Loucy (cell line): Measurements from ENCODE around the gene IP6K2.

Source experiments
- H2AFZ ChIP-seq: fragments of 200-600 bp; sonication (generic); 2 replicates; pipeline ENCODE4 v1.6.0; 2016; ENCODE audit warnings: antibody characterized with exemption, mild to moderate bottlenecking, low read length, moderate library complexity
- H3F3A ChIP-seq: fragments of 200-600 bp; 2 replicates; pipeline ENCODE4 v1.6.0; 2016; ENCODE audit warnings: antibody characterized with exemption, low read depth, mild to moderate bottlenecking
- H3K27me3 ChIP-seq: fragments of 200-600 bp; sonication (generic); 2 replicates; pipeline ENCODE4 v1.6.1; 2014; ENCODE audit warnings: low read length, mild to moderate bottlenecking; ENCODE audit not compliant: insufficient read depth, poor library complexity, severe bottlenecking
- H3K36me3 ChIP-seq: fragments of 200-600 bp; sonication (generic); 2 replicates; pipeline ENCODE4 v1.6.1; 2016; ENCODE audit warnings: low read length; ENCODE audit not compliant: insufficient read depth
- H3K4me1 ChIP-seq: fragments of 200-600 bp; sonication (generic); 2 replicates; pipeline ENCODE4 v1.5.1; 2014; ENCODE audit warnings: low read length, mild to moderate bottlenecking; ENCODE audit not compliant: insufficient read depth, poor library complexity, severe bottlenecking
- H3K4me2 ChIP-seq: fragments of 200-600 bp; sonication (generic); 2 replicates; pipeline ENCODE4 v1.6.0; 2014; ENCODE audit warnings: antibody characterized with exemption, low read length, low read depth, mild to moderate bottlenecking; ENCODE audit not compliant: poor library complexity, severe bottlenecking
- H3K4me3 ChIP-seq: fragments of 200-600 bp; sonication (generic); 2 replicates; pipeline ENCODE4 v1.5.1; 2014; ENCODE audit warnings: low read length, mild to moderate bottlenecking, mixed read lengths; ENCODE audit not compliant: poor library complexity, severe bottlenecking
- H3K79me2 ChIP-seq: fragments of 200-600 bp; sonication (generic); 2 replicates; pipeline ENCODE4 v1.6.1; 2014; ENCODE audit warnings: low read length; ENCODE audit not compliant: insufficient read depth
- H3K9ac ChIP-seq: fragments of 200-600 bp; sonication (generic); 2 replicates; pipeline ENCODE4 v1.6.0; 2014; ENCODE audit warnings: mild to moderate bottlenecking, low read depth, low read length, moderate library complexity; ENCODE audit not compliant: poor library complexity, severe bottlenecking
- H3K9me2 ChIP-seq: fragments of 200-600 bp; sonication (generic); replicated peaks from 2 replicates; pipeline ENCODE4 v1.6.1; 2016; ENCODE audit warnings: low read depth, low read length, mixed read lengths
- H3K9me3 ChIP-seq: fragments of 200-600 bp; sonication (generic); 2 replicates; pipeline ENCODE4 v1.6.1; 2014; ENCODE audit warnings: mild to moderate bottlenecking, antibody characterized with exemption, low read length, low read depth; ENCODE audit not compliant: insufficient read depth
- H4K20me1 ChIP-seq: fragments of 200-600 bp; sonication (generic); 2 replicates; pipeline ENCODE4 v1.6.0; 2014; ENCODE audit warnings: antibody characterized with exemption, low read length, mild to moderate bottlenecking; ENCODE audit not compliant: insufficient read depth, poor library complexity, severe bottlenecking
- CTCF ChIP-seq: fragments of 200-600 bp; sonication (generic); conservative IDR thresholded peaks from 2 replicates; pipeline ENCODE4 v1.5.1; 2014; ENCODE audit warnings: mild to moderate bottlenecking, antibody characterized with exemption, low read length
- EZH2phosphoT487 ChIP-seq: fragments of 200-600 bp; IDR thresholded peaks from 2 replicates; pipeline ENCODE4 v1.6.1; 2018; ENCODE audit warnings: antibody characterized with exemption, mild to moderate bottlenecking, moderate library complexity, borderline replicate concordance

Gene IP6K2

GRCh38 chr3:48674505-48674904 lies 42.5 kb downstream of the IP6K2 start:
- H3K9ac ChIP-seq: no peak overlapping the region
- H3K4me2 ChIP-seq: no peak overlapping the region
- H3K36me3 ChIP-seq: peaks cover 13% of the 10 kb centered on the region; the same call in 1 of the 2 replicates
- no peaks in the 10 kb centered on the region for H3K9me3 ChIP-seq
- no peaks in the 10 kb centered on the region for H3K4me1 ChIP-seq
- H3K27me3 ChIP-seq: no peaks in the 10 kb centered on the region
- H3K79me2 ChIP-seq: no peaks in the 10 kb centered on the region
- no peaks in the 10 kb centered on the region for H3K9me2 ChIP-seq
- TF ChIP-seq CTCF: no peak
- TF ChIP-seq EZH2phosphoT487: no peak
- no peaks in the 10 kb centered on the region for H3F3A ChIP-seq
- no peak overlapping the region for H2AFZ ChIP-seq
- H3K4me3 ChIP-seq: no peak overlapping the region
- no peaks in the 10 kb centered on the region for H4K20me1 ChIP-seq

- H3K9me2 ChIP-seq: no peaks in the 10 kb centered on the region
- no peaks in the 10 kb centered on the region for H3K27me3 ChIP-seq
- no peak overlapping the region for H3K4me2 ChIP-seq
- H3K9me3 ChIP-seq: no peaks in the 10 kb centered on the region
- H4K20me1 ChIP-seq: no peaks in the 10 kb centered on the region
- H3F3A ChIP-seq: no peaks in the 10 kb centered on the region
- TF ChIP-seq EZH2phosphoT487: no peak
- no peak for TF ChIP-seq CTCF
- H2AFZ ChIP-seq: no peak overlapping the region
- no peaks in the 10 kb centered on the region for H3K79me2 ChIP-seq
- peaks cover 4% of the 10 kb centered on the region; the same call in 1 of the 2 replicates for H3K36me3 ChIP-seq
- no peak overlapping the region for H3K9ac ChIP-seq
- no peaks in the 10 kb centered on the region for H3K4me1 ChIP-seq
- no peak overlapping the region for H3K4me3 ChIP-seq
Observed at GRCh38 chr3:48672522-48672921, 44.5 kb downstream of the IP6K2 start.

- TF ChIP-seq EZH2phosphoT487 (no peak), CTCF (no peak)
- Histone ChIP-seq H3K4me2 (no peak overlapping the region), H3K9ac (no peak overlapping the region)
Observed at GRCh38 chr3:48664929-48665328, 52.1 kb downstream of the IP6K2 start.

More at GRCh38 chr3:48664929-48665328, 52.1 kb downstream of the IP6K2 start:
- no peaks in the 10 kb centered on the region for H3K27me3 ChIP-seq
- H3K36me3 ChIP-seq: no peaks in the 10 kb centered on the region
- H4K20me1 ChIP-seq: no peaks in the 10 kb centered on the region
- no peaks in the 10 kb centered on the region for H3K4me1 ChIP-seq
- H3K79me2 ChIP-seq: no peaks in the 10 kb centered on the region
- no peaks in the 10 kb centered on the region for H3K9me2 ChIP-seq
- no peak overlapping the region for H2AFZ ChIP-seq
- no peaks in the 10 kb centered on the region for H3F3A ChIP-seq
- no peak overlapping the region for H3K4me3 ChIP-seq
- no peaks in the 10 kb centered on the region for H3K9me3 ChIP-seq
